ENCODE measurements around the gene RLF.
"Not testable (repeated sequence)": the region's sequence is repeated elsewhere in the genome, so short reads cannot be mapped to it uniquely, and the experiment has no call there.

The RLF gene

DNA sequence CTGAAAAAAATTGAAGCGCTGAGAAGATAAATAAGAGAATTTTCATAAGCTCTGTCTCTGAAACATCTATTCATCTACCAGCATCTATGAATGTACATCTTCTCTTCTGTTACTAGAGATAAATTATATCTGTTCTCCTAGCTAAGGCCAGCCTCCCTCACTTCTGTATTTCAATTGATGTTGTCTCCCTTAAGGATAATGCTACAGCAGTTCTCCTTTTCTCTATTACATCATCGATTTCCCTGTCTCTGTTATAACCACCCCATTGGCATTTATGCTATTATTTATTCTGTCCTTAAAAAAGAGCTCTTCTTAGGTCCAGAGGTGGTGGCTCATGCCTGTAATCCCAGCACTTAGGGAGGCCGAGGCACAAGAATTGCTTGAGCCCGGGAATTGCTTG is 43.7 kb downstream of the RLF start:
- Histone ChIP-seq H3K79me1 (ENCODE audit: low read depth, low read length) (no peaks in the 10 kb centered on the region), H4K8ac (ENCODE audit: low read depth, low read length) (no peak overlapping the region), H3K4ac (ENCODE audit: low read length) (no peak overlapping the region), H3K9ac (ENCODE audit: low read depth, low read length, poor library complexity) (no peak overlapping the region), H2BK15ac (ENCODE audit: low read length) (no peak overlapping the region), H3K14ac (ENCODE audit: low read length) (no peak overlapping the region), H2BK120ac (ENCODE audit: low read depth, low read length) (no peak overlapping the region), H2BK5ac (ENCODE audit: low read length) (no peak overlapping the region), H2BK12ac (ENCODE audit: low read length) (no peak overlapping the region), H3K23ac (ENCODE audit: low read depth, low read length, poor library complexity) (no peak overlapping the region), H3K4me3 (ENCODE audit: low read length in 2 of 2) (no peak overlapping the region), H3K27me3 (ENCODE audit: control insufficient read depth in 3 of 3, insufficient read depth in 3 of 3, low read depth in 1 of 3, low read length in 3 of 3) (no peaks in the 10 kb centered on the region), H2AFZ (ENCODE audit: low read length) (no peak overlapping the region), H2AK5ac (ENCODE audit: low read depth, low read length) (no peak overlapping the region), H3K36me3 (replicated peaks in 1 of 2; ENCODE audit: control insufficient read depth in 2 of 2, insufficient read depth in 2 of 2, low read length in 2 of 2) (peaks cover 4 to 79% of the 10 kb centered on the region in 2 donors), H3K9me3 (replicated peaks in 1 of 2; ENCODE audit: control insufficient read depth in 2 of 2, insufficient read depth in 1 of 2, low read depth in 1 of 2, low read length in 2 of 2) (no peaks in the 10 kb centered on the region), H4K91ac (ENCODE audit: low read depth, low read length, poor library complexity) (no peak overlapping the region), H3K4me1 (ENCODE audit: control insufficient read depth in 2 of 2, insufficient read depth in 1 of 2, low read depth in 1 of 2, low read length in 2 of 2) (no peaks in the 10 kb centered on the region), H3K27ac (replicated peaks; ENCODE audit: low read length) (no peak overlapping the region), H3K18ac (ENCODE audit: low read length) (no peak overlapping the region), H3K4me2 (ENCODE audit: insufficient read depth, low read length, poor library complexity, severe bottlenecking) (no peak overlapping the region)
- no peak for DNase-seq (ENCODE audit: low spot score)
- no CpG with 5 or more reads among the region's 4 CpGs for WGBS, 2 donors (ENCODE audit: extremely low coverage in 2 of 2, insufficient read length in 2 of 2, insufficient replicate concordance in 1 of 2)

DNA sequence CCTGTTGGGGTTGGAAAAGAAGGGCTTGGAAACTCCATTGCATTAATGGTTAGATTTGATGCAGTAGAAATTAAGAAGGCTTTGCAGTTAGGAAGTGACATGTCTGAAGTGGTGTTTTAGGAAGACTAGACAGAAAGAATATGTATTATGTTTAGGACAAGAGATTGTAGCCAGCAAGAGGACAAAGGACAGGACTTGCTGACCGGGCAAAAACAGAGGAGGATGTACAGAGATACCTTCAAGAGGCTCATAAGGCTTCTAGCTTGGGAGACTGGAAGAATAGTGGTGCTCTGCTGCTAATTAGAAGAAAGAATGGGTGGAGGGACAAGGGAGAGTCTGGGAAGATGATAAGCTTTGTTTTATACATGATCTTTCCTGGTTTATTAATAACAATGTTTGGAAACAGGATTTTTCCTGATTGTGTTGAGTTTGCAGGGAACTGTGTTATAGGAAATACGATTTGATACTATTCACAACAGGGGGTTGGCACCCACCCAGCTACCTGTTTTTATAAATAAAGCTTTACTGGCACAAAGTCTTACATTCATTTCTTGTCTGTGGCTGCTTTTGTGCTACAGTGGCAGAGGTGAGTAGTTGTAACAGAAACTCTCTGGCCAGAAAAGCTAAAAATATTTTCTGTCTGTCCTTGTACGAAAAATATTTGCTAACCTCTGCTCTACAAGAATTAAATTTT is 49.5 kb downstream of the RLF start:
- H2BK5ac ChIP-seq (ENCODE audit: low read length) = no peak overlapping the region
- no peaks in the 10 kb centered on the region for H3K9me3 ChIP-seq (replicated peaks in 1 of 2; ENCODE audit: control insufficient read depth in 2 of 2, insufficient read depth in 1 of 2, low read depth in 1 of 2, low read length in 2 of 2)
- no peak overlapping the region for H3K4ac ChIP-seq (ENCODE audit: low read length)
- H3K27ac ChIP-seq (replicated peaks; ENCODE audit: low read length) = no peak overlapping the region
- H3K27me3 ChIP-seq (ENCODE audit: control insufficient read depth in 3 of 3, insufficient read depth in 3 of 3, low read depth in 1 of 3, low read length in 3 of 3) = no peaks in the 10 kb centered on the region
- H2BK12ac ChIP-seq (ENCODE audit: low read length) = no peak overlapping the region
- DNase-seq (ENCODE audit: low spot score) = no peak
- H3K79me1 ChIP-seq (ENCODE audit: low read depth, low read length) = no peaks in the 10 kb centered on the region
- no peak overlapping the region for H4K91ac ChIP-seq (ENCODE audit: low read depth, low read length, poor library complexity)
- H2AFZ ChIP-seq (ENCODE audit: low read length) = no peak overlapping the region
- H3K4me2 ChIP-seq (ENCODE audit: insufficient read depth, low read length, poor library complexity, severe bottlenecking) = no peak overlapping the region
- no peak overlapping the region for H3K14ac ChIP-seq (ENCODE audit: low read length)
- no CpG with 5 or more reads among the region's 3 CpGs for WGBS, 2 donors (ENCODE audit: extremely low coverage in 2 of 2, insufficient read length in 2 of 2, insufficient replicate concordance in 1 of 2)
- H2AK5ac ChIP-seq (ENCODE audit: low read depth, low read length) = no peak overlapping the region
- no peak overlapping the region for H4K8ac ChIP-seq (ENCODE audit: low read depth, low read length)
- H3K4me1 ChIP-seq (ENCODE audit: control insufficient read depth in 2 of 2, insufficient read depth in 1 of 2, low read depth in 1 of 2, low read length in 2 of 2) = peaks cover 0 to 1% of the 10 kb centered on the region in 2 donors
- H3K9ac ChIP-seq (ENCODE audit: low read depth, low read length, poor library complexity) = no peak overlapping the region
- no peak overlapping the region for H2BK15ac ChIP-seq (ENCODE audit: low read length)
- no peak overlapping the region for H3K18ac ChIP-seq (ENCODE audit: low read length)
- H3K36me3 ChIP-seq (replicated peaks in 1 of 2; ENCODE audit: control insufficient read depth in 2 of 2, insufficient read depth in 2 of 2, low read length in 2 of 2) = peaks cover 6 to 88% of the 10 kb centered on the region in 2 donors
- H3K4me3 ChIP-seq (ENCODE audit: low read length in 2 of 2) = no peak overlapping the region
- no peak overlapping the region for H3K23ac ChIP-seq (ENCODE audit: low read depth, low read length, poor library complexity)
- no peak overlapping the region for H2BK120ac ChIP-seq (ENCODE audit: low read depth, low read length)

- Histone ChIP-seq H2AK5ac (ENCODE audit: low read depth, low read length) (no peak overlapping the region), H3K9me3 (replicated peaks in 1 of 2; ENCODE audit: control insufficient read depth in 2 of 2, insufficient read depth in 1 of 2, low read depth in 1 of 2, low read length in 2 of 2) (no peaks in the 10 kb centered on the region), H3K4me3 (ENCODE audit: low read length in 2 of 2) (no peak overlapping the region), H3K27me3 (ENCODE audit: control insufficient read depth in 3 of 3, insufficient read depth in 3 of 3, low read depth in 1 of 3, low read length in 3 of 3) (no peaks in the 10 kb centered on the region), H2BK120ac (ENCODE audit: low read depth, low read length) (no peak overlapping the region), H3K23ac (ENCODE audit: low read depth, low read length, poor library complexity) (no peak overlapping the region), H4K91ac (ENCODE audit: low read depth, low read length, poor library complexity) (no peak overlapping the region), H2AFZ (ENCODE audit: low read length) (no peak overlapping the region), H3K79me1 (ENCODE audit: low read depth, low read length) (no peaks in the 10 kb centered on the region), H3K18ac (ENCODE audit: low read length) (no peak overlapping the region), H3K27ac (replicated peaks; ENCODE audit: low read length) (no peak overlapping the region), H4K8ac (ENCODE audit: low read depth, low read length) (no peak overlapping the region), H3K14ac (ENCODE audit: low read length) (no peak overlapping the region), H2BK5ac (ENCODE audit: low read length) (no peak overlapping the region), H3K36me3 (replicated peaks in 1 of 2; ENCODE audit: control insufficient read depth in 2 of 2, insufficient read depth in 2 of 2, low read length in 2 of 2) (peaks cover 3 to 61% of the 10 kb centered on the region in 2 donors), H3K4me2 (ENCODE audit: insufficient read depth, low read length, poor library complexity, severe bottlenecking) (no peak overlapping the region), H3K4me1 (ENCODE audit: control insufficient read depth in 2 of 2, insufficient read depth in 1 of 2, low read depth in 1 of 2, low read length in 2 of 2) (no peaks in the 10 kb centered on the region), H3K9ac (ENCODE audit: low read depth, low read length, poor library complexity) (no peak overlapping the region), H2BK15ac (ENCODE audit: low read length) (no peak overlapping the region), H3K4ac (ENCODE audit: low read length) (no peak overlapping the region), H2BK12ac (ENCODE audit: low read length) (no peak overlapping the region)
- no peak for DNase-seq (ENCODE audit: low spot score)
- WGBS, 2 donors (ENCODE audit: extremely low coverage in 2 of 2, insufficient read length in 2 of 2, insufficient replicate concordance in 1 of 2) = no CpG with 5 or more reads among the region's 5 CpGs
Observed at GRCh38 chr1:40218333-40218732, 57.1 kb downstream of the RLF start.

DNA sequence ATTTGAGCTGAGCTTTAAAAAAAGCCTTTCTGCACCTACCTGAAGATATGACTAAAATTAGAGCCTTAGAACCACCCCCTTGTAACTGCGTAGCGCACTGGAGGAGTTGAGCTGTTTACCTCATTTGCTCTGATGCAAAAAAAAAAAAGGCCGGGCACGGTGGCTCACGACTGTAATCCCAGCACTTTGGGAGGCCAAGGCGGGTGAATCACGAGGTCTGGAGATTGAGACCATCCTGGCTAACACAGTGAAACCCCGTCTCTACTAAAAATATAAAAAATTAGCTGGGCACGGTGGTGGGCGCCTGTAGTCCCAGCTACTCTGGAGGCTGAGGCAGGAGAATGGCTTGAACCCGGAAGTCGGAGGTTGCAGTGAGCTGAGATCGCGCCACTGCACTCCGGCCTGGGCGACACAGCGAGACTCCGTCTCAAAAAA is 60.3 kb downstream of the RLF start:
- not testable (repeated sequence) for H2BK120ac ChIP-seq (ENCODE audit: low read depth, low read length); H2BK5ac ChIP-seq (ENCODE audit: low read length)
- WGBS, 2 donors (ENCODE audit: extremely low coverage in 2 of 2, insufficient read length in 2 of 2, insufficient replicate concordance in 1 of 2) = no CpG with 5 or more reads among the region's 18 CpGs

More for the DNA sequence above, 60.3 kb downstream of the RLF start:
- H2BK15ac ChIP-seq (ENCODE audit: low read length); H3K27me3 ChIP-seq (ENCODE audit: control insufficient read depth in 3 of 3, insufficient read depth in 3 of 3, low read depth in 1 of 3, low read length in 3 of 3); H3K79me1 ChIP-seq (ENCODE audit: low read depth, low read length); H4K8ac ChIP-seq (ENCODE audit: low read depth, low read length); H3K4me3 ChIP-seq (ENCODE audit: low read length in 2 of 2); H3K18ac ChIP-seq (ENCODE audit: low read length); H2AK5ac ChIP-seq (ENCODE audit: low read depth, low read length); H3K4me1 ChIP-seq (ENCODE audit: control insufficient read depth in 2 of 2, insufficient read depth in 1 of 2, low read depth in 1 of 2, low read length in 2 of 2); H2AFZ ChIP-seq (ENCODE audit: low read length); H3K4me2 ChIP-seq (ENCODE audit: insufficient read depth, low read length, poor library complexity, severe bottlenecking); H4K91ac ChIP-seq (ENCODE audit: low read depth, low read length, poor library complexity); H2BK12ac ChIP-seq (ENCODE audit: low read length); H3K9ac ChIP-seq (ENCODE audit: low read depth, low read length, poor library complexity); H3K27ac ChIP-seq (replicated peaks; ENCODE audit: low read length); H3K23ac ChIP-seq (ENCODE audit: low read depth, low read length, poor library complexity); DNase-seq (ENCODE audit: low spot score); H3K9me3 ChIP-seq (replicated peaks in 1 of 2; ENCODE audit: control insufficient read depth in 2 of 2, insufficient read depth in 1 of 2, low read depth in 1 of 2, low read length in 2 of 2); H3K14ac ChIP-seq (ENCODE audit: low read length); H3K4ac ChIP-seq (ENCODE audit: low read length): not testable (repeated sequence)
- peaks cover 3 to 64% of the 10 kb centered on the region in 2 donors for H3K36me3 ChIP-seq (replicated peaks in 1 of 2; ENCODE audit: control insufficient read depth in 2 of 2, insufficient read depth in 2 of 2, low read length in 2 of 2)

Data from neuronal stem cell (in vitro differentiated cells).